Measurements from ENCODE around the gene NHLRC4. TPM values are rescaled to one million over a fixed set of nuclear protein-coding genes. Genes with fewer than 3 reads are reported as not detected.

NHLRC4 gene
- total and polyA plus RNA-seq, 2 of the 13 experiments (the other 11 are each of a cell fraction or from before 2014, with no cell fraction given), result 0.40 to 0.59 TPM

DNA sequence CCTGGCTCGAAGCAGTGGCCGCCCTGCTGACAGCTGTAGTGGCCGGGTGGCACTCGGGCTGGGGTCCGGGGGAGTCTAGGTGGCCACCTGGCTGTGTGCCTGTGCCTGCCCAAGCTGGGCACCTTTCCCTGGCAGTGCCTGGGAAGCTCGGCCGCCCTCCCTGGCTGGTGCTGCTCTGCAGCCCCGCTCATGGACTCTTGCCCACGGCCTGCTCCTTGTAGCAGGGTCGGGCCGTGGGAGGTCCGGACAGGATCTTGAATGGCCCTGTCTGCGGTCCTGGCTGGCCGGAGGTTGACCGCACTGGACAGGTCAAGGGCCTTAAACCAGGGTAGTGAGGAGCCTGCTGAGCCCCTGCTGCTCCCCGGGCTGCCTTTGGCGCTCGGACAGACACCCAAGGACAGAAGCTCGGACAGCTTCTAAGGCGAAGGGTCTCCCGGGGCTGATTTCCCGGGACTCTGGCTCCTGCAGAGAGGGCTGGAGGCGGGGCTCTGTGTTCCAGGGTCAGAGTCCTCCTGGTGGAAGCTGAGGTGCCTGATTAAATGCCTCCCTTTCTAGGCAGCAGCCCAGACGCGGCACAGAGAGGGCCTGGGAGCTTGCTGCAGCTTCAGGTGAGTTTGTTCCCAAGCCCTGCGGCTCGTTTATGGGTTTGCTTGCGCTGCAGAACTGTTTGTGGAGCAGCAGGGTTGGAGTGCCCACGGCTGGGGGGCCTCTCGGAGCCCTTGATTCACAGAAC lies 33.2 kb upstream of the NHLRC4 start (continued):
- TF ChIP-seq MLLT10 (CRISPR knock-in tag; IDR thresholded peaks at IDR 0.05) (no peak), ZNF496 (CRISPR knock-in tag; IDR thresholded peaks at IDR 0.05; ENCODE audit: insufficient replicate concordance) (no peak), GPBP1L1 (CRISPR knock-in tag; IDR thresholded peaks at IDR 0.05) (no peak), U2AF2 (IDR thresholded peaks at IDR 0.05; ENCODE audit: low read depth, low read length) (no peak), ZNF329 (CRISPR knock-in tag; IDR thresholded peaks at IDR 0.05; ENCODE audit: low read depth) (no peak), ZNF776 (CRISPR knock-in tag; IDR thresholded peaks at IDR 0.05) (no peak), ZNF276 (CRISPR knock-in tag; IDR thresholded peaks at IDR 0.05; ENCODE audit: low read depth) (no peak), ZKSCAN5 (CRISPR knock-in tag; IDR thresholded peaks at IDR 0.05) (no peak), PAWR (CRISPR knock-in tag; IDR thresholded peaks at IDR 0.05; ENCODE audit: borderline replicate concordance) (no peak), ZNF124 (CRISPR knock-in tag; IDR thresholded peaks at IDR 0.05) (no peak), SNRNP70 (IDR thresholded peaks at IDR 0.05; ENCODE audit: low read depth, low read length) (no peak), TIGD3 (CRISPR knock-in tag; IDR thresholded peaks at IDR 0.05; ENCODE audit: borderline replicate concordance) (no peak), ZBTB26 (CRISPR knock-in tag; IDR thresholded peaks at IDR 0.05; ENCODE audit: borderline replicate concordance) (peak; percentile 22; the same call in 1 of the 2 replicates), SKI (IDR thresholded peaks at IDR 0.05; ENCODE audit: partially characterized antibody) (peak; percentile 4)
- TF ChIP-seq, protein P1, sequence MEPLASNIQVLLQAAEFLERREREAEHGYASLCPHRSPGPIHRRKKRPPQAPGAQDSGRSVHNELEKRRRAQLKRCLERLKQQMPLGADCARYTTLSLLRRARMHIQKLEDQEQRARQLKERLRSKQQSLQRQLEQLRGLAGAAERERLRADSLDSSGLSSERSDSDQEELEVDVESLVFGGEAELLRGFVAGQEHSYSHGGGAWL (CRISPR knock-in tag; IDR thresholded peaks at IDR 0.05), result peak; percentile 12; the same call in 1 of the 2 replicates
- TF ChIP-seq, protein P2, sequence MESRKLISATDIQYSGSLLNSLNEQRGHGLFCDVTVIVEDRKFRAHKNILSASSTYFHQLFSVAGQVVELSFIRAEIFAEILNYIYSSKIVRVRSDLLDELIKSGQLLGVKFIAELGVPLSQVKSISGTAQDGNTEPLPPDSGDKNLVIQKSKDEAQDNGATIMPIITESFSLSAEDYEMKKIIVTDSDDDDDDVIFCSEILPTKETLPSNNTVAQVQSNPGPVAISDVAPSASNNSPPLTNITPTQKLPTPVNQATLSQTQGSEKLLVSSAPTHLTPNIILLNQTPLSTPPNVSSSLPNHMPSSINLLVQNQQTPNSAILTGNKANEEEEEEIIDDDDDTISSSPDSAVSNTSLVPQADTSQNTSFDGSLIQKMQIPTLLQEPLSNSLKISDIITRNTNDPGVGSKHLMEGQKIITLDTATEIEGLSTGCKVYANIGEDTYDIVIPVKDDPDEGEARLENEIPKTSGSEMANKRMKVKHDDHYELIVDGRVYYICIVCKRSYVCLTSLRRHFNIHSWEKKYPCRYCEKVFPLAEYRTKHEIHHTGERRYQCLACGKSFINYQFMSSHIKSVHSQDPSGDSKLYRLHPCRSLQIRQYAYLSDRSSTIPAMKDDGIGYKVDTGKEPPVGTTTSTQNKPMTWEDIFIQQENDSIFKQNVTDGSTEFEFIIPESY (CRISPR knock-in tag; IDR thresholded peaks at IDR 0.05), result no peak
- TF ChIP-seq, protein P3, sequence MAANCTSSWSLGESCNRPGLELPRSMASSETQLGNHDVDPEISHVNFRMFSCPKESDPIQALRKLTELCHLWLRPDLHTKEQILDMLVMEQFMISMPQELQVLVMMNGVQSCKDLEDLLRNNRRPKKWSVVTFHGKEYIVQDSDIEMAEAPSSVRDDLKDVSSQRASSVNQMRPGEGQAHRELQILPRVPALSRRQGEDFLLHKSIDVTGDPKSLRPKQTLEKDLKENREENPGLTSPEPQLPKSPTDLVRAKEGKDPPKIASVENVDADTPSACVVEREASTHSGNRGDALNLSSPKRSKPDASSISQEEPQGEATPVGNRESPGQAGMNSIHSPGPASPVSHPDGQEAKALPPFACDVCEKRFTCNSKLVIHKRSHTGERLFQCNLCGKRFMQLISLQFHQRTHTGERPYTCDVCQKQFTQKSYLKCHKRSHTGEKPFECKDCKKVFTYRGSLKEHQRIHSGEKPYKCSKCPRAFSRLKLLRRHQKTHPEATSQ (CRISPR knock-in tag; IDR thresholded peaks at IDR 0.05; ENCODE audit: borderline replicate concordance), result no peak
